WTC11 (cell line): ENCODE measurements around the gene PGP. TPM values are rescaled to one million over a fixed set of nuclear protein-coding genes. Genes with fewer than 3 reads are reported as not detected.

ENCODE experiments used
- ATAC-seq: fragments of 200-7000 bp; cut with Tn5 transposase; 2 replicates; pipeline ENCODE4 v1.10.0; 2021; ENCODE audit warnings: mild to moderate bottlenecking, moderate library complexity
- CTCF ChIA-PET: fragments of 300-600 bp; sonication (Branson Sonifier 250); formaldehyde crosslinking; loops from one replicate; lab custom pipeline; 2021; ENCODE audit warnings: antibody characterized with exemption; lab: Charles Lee
- POLR2A ChIA-PET: fragments of 350-600 bp; sonication (Branson Sonifier 250); formaldehyde crosslinking; loops from one replicate; lab custom pipeline; 2021; ENCODE audit warnings: antibody characterized with exemption; lab: Charles Lee
- DNase-seq: peaks from one replicate; pipeline ENCODE4 v3.0.0; 2021; ENCODE audit warnings: low spot score
- H3K27ac Mint-ChIP-seq: 2 replicates; pipeline ENCODE4 v1.8.0; 2021; ENCODE audit warnings: mixed read lengths
- H3K27me3 Mint-ChIP-seq: 2 replicates; pipeline ENCODE4 v1.8.0; 2021; ENCODE audit warnings: low read depth, mild to moderate bottlenecking, moderate library complexity, mixed read lengths
- H3K36me3 Mint-ChIP-seq: 2 replicates; pipeline ENCODE4 v1.8.0; 2021; ENCODE audit warnings: mixed read lengths
- H3K4me1 Mint-ChIP-seq: 2 replicates; pipeline ENCODE4 v1.8.0; 2022; ENCODE audit warnings: mixed read lengths
- H3K4me3 Mint-ChIP-seq: 2 replicates; pipeline ENCODE4 v1.8.0; 2021; ENCODE audit warnings: mild to moderate bottlenecking, moderate library complexity, mixed read lengths
- H3K9me3 Mint-ChIP-seq: 2 replicates; pipeline ENCODE4 v1.8.0; 2021; ENCODE audit warnings: mixed read lengths
- ARID4B ChIP-seq: sonication (generic); formaldehyde crosslinking; IDR thresholded peaks from 2 replicates; pipeline ENCODE4 v1.8.0; 2023; ENCODE audit warnings: missing genetic modification reagents, mild to moderate bottlenecking, borderline replicate concordance
- ATF1 ChIP-seq: sonication (generic); formaldehyde crosslinking; IDR thresholded peaks from 2 replicates; pipeline ENCODE4 v1.8.1; 2023; ENCODE audit warnings: mild to moderate bottlenecking, moderate library complexity, missing genetic modification reagents
- CREB1 ChIP-seq: sonication (generic); formaldehyde crosslinking; IDR thresholded peaks from 2 replicates; pipeline ENCODE4 v1.8.0; 2023; ENCODE audit warnings: mild to moderate bottlenecking, missing genetic modification reagents
- E2F5 ChIP-seq: sonication (generic); formaldehyde crosslinking; IDR thresholded peaks from 2 replicates; pipeline ENCODE4 v1.8.1; 2022; ENCODE audit warnings: mild to moderate bottlenecking, moderate library complexity, missing genetic modification reagents
- ESRRA ChIP-seq: sonication (generic); formaldehyde crosslinking; IDR thresholded peaks from 2 replicates; pipeline ENCODE4 v1.8.1; 2022; ENCODE audit warnings: mild to moderate bottlenecking, missing genetic modification reagents, borderline replicate concordance
- FOXJ3 ChIP-seq: sonication (generic); formaldehyde crosslinking; IDR thresholded peaks from 2 replicates; pipeline ENCODE4 v1.9.0; 2021; ENCODE audit warnings: missing genetic modification reagents, mild to moderate bottlenecking, borderline replicate concordance
- FOXP1 ChIP-seq: sonication (generic); formaldehyde crosslinking; IDR thresholded peaks from 2 replicates; pipeline ENCODE4 v1.8.0; 2022; ENCODE audit warnings: missing genetic modification reagents, mild to moderate bottlenecking, moderate library complexity, borderline replicate concordance
- GABPB1 ChIP-seq: sonication (generic); formaldehyde crosslinking; IDR thresholded peaks from 2 replicates; pipeline ENCODE4 v1.8.1; 2023; ENCODE audit warnings: mild to moderate bottlenecking, missing genetic modification reagents
- GRHL2 ChIP-seq: fragments of 250-450 bp; sonication (Bioruptor Pico); IDR thresholded peaks from 2 replicates; pipeline ENCODE4 v1.8.0; 2022; ENCODE audit warnings: mild to moderate bottlenecking, moderate library complexity; ENCODE audit not compliant: insufficient replicate concordance, severe bottlenecking
- HMGA2 ChIP-seq: fragments of 250-450 bp; sonication (Bioruptor Pico); IDR thresholded peaks from 2 replicates; pipeline ENCODE4 v1.4.0; 2021; ENCODE audit warnings: mild to moderate bottlenecking, moderate library complexity
- IRF2 ChIP-seq: sonication (generic); formaldehyde crosslinking; IDR thresholded peaks from 2 replicates; pipeline ENCODE4 v1.8.0; 2022; ENCODE audit warnings: low read depth, missing genetic modification reagents, borderline replicate concordance
- MAX ChIP-seq: sonication (generic); formaldehyde crosslinking; IDR thresholded peaks from 2 replicates; pipeline ENCODE4 v1.8.0; 2022; ENCODE audit warnings: mild to moderate bottlenecking, missing genetic modification reagents
- NR2C2 ChIP-seq: sonication (generic); formaldehyde crosslinking; IDR thresholded peaks from 2 replicates; pipeline ENCODE4 v1.8.0; 2022; ENCODE audit warnings: mild to moderate bottlenecking, missing genetic modification reagents
- RORB ChIP-seq: fragments of 250-450 bp; sonication (Bioruptor Pico); IDR thresholded peaks from 2 replicates; pipeline ENCODE4 v1.9.0; 2021; ENCODE audit warnings: mild to moderate bottlenecking
- SMAD3 ChIP-seq: sonication (generic); formaldehyde crosslinking; IDR thresholded peaks from 2 replicates; pipeline ENCODE4 v1.8.0; 2022; ENCODE audit warnings: missing genetic modification reagents, mild to moderate bottlenecking, borderline replicate concordance
- SMAD4 ChIP-seq: sonication (generic); formaldehyde crosslinking; IDR thresholded peaks from 2 replicates; pipeline ENCODE4 v1.8.0; 2022; ENCODE audit warnings: mild to moderate bottlenecking, missing genetic modification reagents
- SOX15 ChIP-seq: fragments of 250-450 bp; sonication (Bioruptor Pico); IDR thresholded peaks from 2 replicates; pipeline ENCODE4 v1.9.0; 2021; ENCODE audit warnings: mild to moderate bottlenecking
- TEAD1 ChIP-seq: sonication (generic); formaldehyde crosslinking; IDR thresholded peaks from 2 replicates; pipeline ENCODE4 v1.8.0; 2022; ENCODE audit warnings: mild to moderate bottlenecking, missing genetic modification reagents
- TP53 ChIP-seq: sonication (generic); formaldehyde crosslinking; IDR thresholded peaks from 2 replicates; pipeline ENCODE4 v1.8.1; 2023; ENCODE audit warnings: mild to moderate bottlenecking, missing genetic modification reagents
- ZBTB43 ChIP-seq: sonication (generic); formaldehyde crosslinking; IDR thresholded peaks from 2 replicates; pipeline ENCODE4 v1.8.1; 2023; ENCODE audit warnings: mild to moderate bottlenecking, missing genetic modification reagents
- ZMAT4 ChIP-seq: fragments of 250-450 bp; sonication (Bioruptor Pico); IDR thresholded peaks from 2 replicates; pipeline ENCODE4 v1.9.0; 2021; ENCODE audit warnings: mild to moderate bottlenecking
- ZNF121 ChIP-seq: sonication (generic); formaldehyde crosslinking; IDR thresholded peaks from 2 replicates; pipeline ENCODE4 v1.8.0; 2023; ENCODE audit warnings: missing genetic modification reagents
- ZNF232 ChIP-seq: sonication (generic); formaldehyde crosslinking; IDR thresholded peaks from 2 replicates; pipeline ENCODE4 v1.8.0; 2022; ENCODE audit warnings: mild to moderate bottlenecking, missing genetic modification reagents
- ZNF416 ChIP-seq: fragments of 250-450 bp; sonication (Bioruptor Pico); IDR thresholded peaks from 2 replicates; pipeline ENCODE4 v1.9.0; 2021; ENCODE audit warnings: mild to moderate bottlenecking, inconsistent platforms
- ZNF671 ChIP-seq: fragments of 250-450 bp; sonication (Bioruptor Pico); IDR thresholded peaks from 2 replicates; pipeline ENCODE4 v1.8.0; 2021; ENCODE audit warnings: mild to moderate bottlenecking
- total RNA-seq: library from RNA; stranded (reverse); gene quantifications from 3 replicates; pipeline ENCODE4 v1.2.3, GENCODE V29; 2021
- TF ChIP-seq, protein P1 (sequence below): fragments of 250-450 bp; sonication (Bioruptor Pico); IDR thresholded peaks from 2 replicates; pipeline ENCODE4 v1.8.0; 2021; ENCODE audit warnings: mild to moderate bottlenecking
- TF ChIP-seq, protein P2 (sequence below): sonication (generic); formaldehyde crosslinking; conservative IDR thresholded peaks from 2 replicates; pipeline ENCODE4 v1.8.1; 2022; ENCODE audit warnings: mild to moderate bottlenecking, missing genetic modification reagents
- TF ChIP-seq, protein P3 (sequence below): fragments of 200-600 bp; IDR thresholded peaks from 2 replicates; pipeline ENCODE4 v1.8.0; 2022; ENCODE audit warnings: antibody characterized with exemption

The PGP gene
- total RNA-seq, 1 experiment from 2014 or later: 39.5 TPM

DNA sequence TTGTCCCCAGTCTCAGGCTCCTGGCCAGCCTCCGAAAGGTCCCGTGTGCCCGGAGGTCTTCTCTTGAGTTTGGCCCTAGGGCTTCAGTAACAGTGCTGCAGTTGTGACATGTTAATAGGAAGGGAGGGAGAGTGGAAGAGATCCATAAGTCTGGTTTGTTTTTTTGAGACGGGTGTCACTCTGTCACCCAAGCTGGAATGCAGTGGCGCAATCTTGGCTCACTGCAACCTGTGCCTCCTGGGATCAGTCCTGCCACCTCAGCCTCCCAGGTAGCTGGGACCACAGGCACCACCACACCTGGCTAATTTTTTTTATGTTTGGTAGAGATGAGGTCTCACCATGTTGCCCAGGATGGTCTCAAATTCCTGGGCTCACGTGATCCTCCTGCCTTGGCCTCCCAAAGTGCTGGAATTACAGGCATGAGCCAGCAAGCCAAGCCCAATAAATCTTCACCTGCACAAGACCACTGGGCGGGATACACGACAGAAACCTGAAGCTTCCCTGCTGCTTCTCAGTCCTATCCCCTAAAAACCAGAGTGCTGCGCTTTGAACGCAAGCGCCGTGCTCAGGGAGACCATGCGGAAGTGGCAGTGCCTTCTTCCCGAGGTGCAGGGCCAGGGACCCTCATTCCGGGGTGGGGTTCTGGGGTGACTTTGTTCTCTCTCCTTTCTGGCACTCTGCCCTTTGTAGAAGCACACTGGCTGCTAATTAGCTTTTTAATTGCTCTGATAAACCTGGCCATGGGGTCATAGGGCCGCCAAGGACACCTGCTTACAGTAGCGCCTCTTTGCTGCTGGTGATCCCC is 48.2 kb downstream of the PGP start:
- no peak overlapping the region for H3K4me3 Mint-ChIP-seq
- no peaks in the 10 kb centered on the region for H3K27me3 Mint-ChIP-seq
- H3K9me3 Mint-ChIP-seq: no peaks in the 10 kb centered on the region
- ATAC-seq (no peak), DNase-seq (no peak)
- no peaks in the 10 kb centered on the region for H3K4me1 Mint-ChIP-seq
- peaks cover 18% of the 10 kb centered on the region for H3K36me3 Mint-ChIP-seq
- TF ChIP-seq ESRRA (no peak), E2F5 (CRISPR knock-in tag) (no peak), TEAD1 (CRISPR knock-in tag) (no peak), GABPB1 (CRISPR knock-in tag) (no peak), ZNF416 (CRISPR knock-in tag) (no peak), SOX15 (CRISPR knock-in tag) (no peak), ZNF121 (CRISPR knock-in tag) (no peak), FOXJ3 (no peak), ZMAT4 (CRISPR knock-in tag) (no peak), NR2C2 (no peak), ARID4B (CRISPR knock-in tag) (no peak), SMAD4 (no peak), FOXP1 (no peak), MAX (no peak), ATF1 (no peak), HMGA2 (no peak), ZNF232 (no peak)
- TF ChIP-seq, protein P1, sequence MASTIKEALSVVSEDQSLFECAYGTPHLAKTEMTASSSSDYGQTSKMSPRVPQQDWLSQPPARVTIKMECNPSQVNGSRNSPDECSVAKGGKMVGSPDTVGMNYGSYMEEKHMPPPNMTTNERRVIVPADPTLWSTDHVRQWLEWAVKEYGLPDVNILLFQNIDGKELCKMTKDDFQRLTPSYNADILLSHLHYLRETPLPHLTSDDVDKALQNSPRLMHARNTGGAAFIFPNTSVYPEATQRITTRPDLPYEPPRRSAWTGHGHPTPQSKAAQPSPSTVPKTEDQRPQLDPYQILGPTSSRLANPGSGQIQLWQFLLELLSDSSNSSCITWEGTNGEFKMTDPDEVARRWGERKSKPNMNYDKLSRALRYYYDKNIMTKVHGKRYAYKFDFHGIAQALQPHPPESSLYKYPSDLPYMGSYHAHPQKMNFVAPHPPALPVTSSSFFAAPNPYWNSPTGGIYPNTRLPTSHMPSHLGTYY (CRISPR knock-in tag): no peak
- TF ChIP-seq, protein P2, sequence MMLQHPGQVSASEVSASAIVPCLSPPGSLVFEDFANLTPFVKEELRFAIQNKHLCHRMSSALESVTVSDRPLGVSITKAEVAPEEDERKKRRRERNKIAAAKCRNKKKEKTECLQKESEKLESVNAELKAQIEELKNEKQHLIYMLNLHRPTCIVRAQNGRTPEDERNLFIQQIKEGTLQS: no peak
- H3K27ac Mint-ChIP-seq: no peak overlapping the region
- ChIA-PET CTCF (no interaction called here), POLR2A (no interaction called here)

DNA sequence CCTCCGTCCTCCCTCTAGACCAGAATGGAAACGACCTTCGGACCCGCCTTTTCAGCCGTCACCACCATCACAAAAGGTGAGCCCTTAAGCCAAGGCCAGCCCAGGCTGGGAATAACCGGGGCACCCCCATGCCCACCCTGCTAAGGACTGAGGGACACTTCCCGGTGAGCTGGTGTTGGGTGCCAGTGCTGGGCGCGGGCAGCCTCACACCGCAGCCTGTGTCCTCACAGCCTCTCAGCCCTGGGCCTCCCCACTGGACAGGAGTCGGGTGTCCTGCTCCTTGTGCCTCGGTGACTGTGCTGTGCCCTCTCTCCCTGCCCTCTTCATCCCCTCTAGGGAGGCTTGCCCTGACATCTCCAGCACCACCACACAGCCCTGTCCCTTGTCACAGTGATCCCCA is 48.8 kb downstream of the PGP start:
- no peak overlapping the region for H3K27ac Mint-ChIP-seq
- H3K36me3 Mint-ChIP-seq: peaks cover 18% of the 10 kb centered on the region
- no peak overlapping the region for H3K4me3 Mint-ChIP-seq
- ATAC-seq (no peak), DNase-seq (no peak)
- H3K27me3 Mint-ChIP-seq: no peaks in the 10 kb centered on the region
- no peaks in the 10 kb centered on the region for H3K4me1 Mint-ChIP-seq
- CTCF ChIA-PET: no interaction called here
- POLR2A ChIA-PET: no interaction called here
- no peaks in the 10 kb centered on the region for H3K9me3 Mint-ChIP-seq
- TF ChIP-seq SMAD3 (CRISPR knock-in tag) (no peak), RORB (no peak), ZNF671 (CRISPR knock-in tag) (no peak), IRF2 (CRISPR knock-in tag) (no peak), ZBTB43 (CRISPR knock-in tag) (no peak), SOX15 (CRISPR knock-in tag) (no peak), GRHL2 (CRISPR knock-in tag) (no peak), CREB1 (CRISPR knock-in tag) (no peak), HMGA2 (no peak), TP53 (CRISPR knock-in tag) (no peak)
- TF ChIP-seq, protein P3, sequence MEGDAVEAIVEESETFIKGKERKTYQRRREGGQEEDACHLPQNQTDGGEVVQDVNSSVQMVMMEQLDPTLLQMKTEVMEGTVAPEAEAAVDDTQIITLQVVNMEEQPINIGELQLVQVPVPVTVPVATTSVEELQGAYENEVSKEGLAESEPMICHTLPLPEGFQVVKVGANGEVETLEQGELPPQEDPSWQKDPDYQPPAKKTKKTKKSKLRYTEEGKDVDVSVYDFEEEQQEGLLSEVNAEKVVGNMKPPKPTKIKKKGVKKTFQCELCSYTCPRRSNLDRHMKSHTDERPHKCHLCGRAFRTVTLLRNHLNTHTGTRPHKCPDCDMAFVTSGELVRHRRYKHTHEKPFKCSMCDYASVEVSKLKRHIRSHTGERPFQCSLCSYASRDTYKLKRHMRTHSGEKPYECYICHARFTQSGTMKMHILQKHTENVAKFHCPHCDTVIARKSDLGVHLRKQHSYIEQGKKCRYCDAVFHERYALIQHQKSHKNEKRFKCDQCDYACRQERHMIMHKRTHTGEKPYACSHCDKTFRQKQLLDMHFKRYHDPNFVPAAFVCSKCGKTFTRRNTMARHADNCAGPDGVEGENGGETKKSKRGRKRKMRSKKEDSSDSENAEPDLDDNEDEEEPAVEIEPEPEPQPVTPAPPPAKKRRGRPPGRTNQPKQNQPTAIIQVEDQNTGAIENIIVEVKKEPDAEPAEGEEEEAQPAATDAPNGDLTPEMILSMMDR: no peak
